ENCODE data around the gene HMGN2. TPM values are rescaled to one million over a fixed set of nuclear protein-coding genes. Genes with fewer than 3 reads are reported as not detected.
"Not testable (repeated sequence)": the region's sequence is repeated elsewhere in the genome, so short reads cannot be mapped to it uniquely, and the experiment has no call there.

Gene HMGN2
- total and polyA plus RNA-seq, 4 donors: 153 to 535 (median 278) TPM

DNA sequence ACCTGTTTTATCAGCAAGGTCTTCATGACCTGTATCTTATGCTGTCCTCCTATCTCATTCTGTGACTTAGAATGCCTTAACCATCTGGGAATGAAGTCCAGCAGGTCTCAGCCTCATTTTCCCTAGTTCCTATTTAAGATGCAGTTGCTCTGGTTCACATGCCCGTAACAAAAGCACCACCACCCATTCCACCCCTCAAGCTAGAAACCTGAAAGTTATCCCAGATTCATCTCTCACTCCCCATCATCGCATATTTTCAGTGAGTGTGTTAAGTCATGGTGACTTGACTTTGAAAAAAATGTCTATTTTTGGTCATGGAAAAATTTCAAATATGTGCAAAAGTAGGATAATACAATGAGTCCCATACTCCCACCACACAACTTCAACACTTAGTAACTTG is 11.7 kb downstream of the HMGN2 start:
- DNase-seq (no peak), ATAC-seq (ENCODE audit: low FRiP score) (no peak)
- intact Hi-C loops (cut with DNase I): no loop called here
- H3K9me3 ChIP-seq (ENCODE audit: control insufficient read depth, low read length): no peaks in the 10 kb centered on the region
- H3K36me3 ChIP-seq (ENCODE audit: control insufficient read depth in 1 of 2, insufficient read depth in 2 of 2, low read length in 1 of 2): no peaks in the 10 kb centered on the region
- H3K4me1 ChIP-seq (ENCODE audit: control insufficient read depth in 1 of 2, insufficient read depth in 2 of 2, low read length in 2 of 2): no peaks in the 10 kb centered on the region
- no peak overlapping the region for H3K27ac ChIP-seq (ENCODE audit: low read depth in 1 of 2, low read length in 2 of 2)
- H3K27me3 ChIP-seq (ENCODE audit: control insufficient read depth in 1 of 2, insufficient read depth in 2 of 2, low read length in 1 of 2): no peaks in the 10 kb centered on the region
- WGBS, 2 donors: 29 to 31% methylated on average over 2 of the region's 2 CpGs
- no peak overlapping the region for H3K4me3 ChIP-seq (ENCODE audit: low read length in 2 of 2)

DNA sequence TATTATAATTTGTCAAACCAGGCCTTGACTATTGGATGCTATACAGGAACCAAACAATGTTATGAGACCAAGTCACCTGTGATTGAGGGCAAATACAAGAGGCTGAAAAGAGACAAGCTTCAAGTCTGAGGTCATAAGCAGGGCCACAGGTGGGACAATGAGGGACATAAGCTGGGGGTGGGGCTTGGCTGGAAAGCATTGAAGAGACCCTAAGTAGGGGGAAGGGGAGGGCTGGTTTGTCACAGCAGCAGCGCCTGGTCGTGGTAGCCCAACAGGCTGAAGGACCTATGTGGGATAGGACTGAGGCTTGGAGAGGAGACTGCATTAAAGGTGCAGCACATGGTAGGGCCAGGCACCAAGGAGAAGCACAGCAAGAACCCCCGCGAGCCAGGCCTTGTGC is 17.9 kb downstream of the HMGN2 start:
- DNase-seq (no peak), ATAC-seq (ENCODE audit: low FRiP score) (no peak)
- no peak overlapping the region for H3K4me3 ChIP-seq (ENCODE audit: low read length in 2 of 2)
- no peaks in the 10 kb centered on the region for H3K27me3 ChIP-seq (ENCODE audit: control insufficient read depth in 1 of 2, insufficient read depth in 2 of 2, low read length in 1 of 2)
- H3K27ac ChIP-seq (ENCODE audit: low read depth in 1 of 2, low read length in 2 of 2): no peak overlapping the region
- no peaks in the 10 kb centered on the region for H3K36me3 ChIP-seq (ENCODE audit: control insufficient read depth in 1 of 2, insufficient read depth in 2 of 2, low read length in 1 of 2)
- WGBS, 2 donors: 86 to 89% methylated on average over 4 of the region's 4 CpGs
- intact Hi-C loops (cut with DNase I): no loop called here
- no peaks in the 10 kb centered on the region for H3K9me3 ChIP-seq (ENCODE audit: control insufficient read depth, low read length)
- H3K4me1 ChIP-seq (ENCODE audit: control insufficient read depth in 1 of 2, insufficient read depth in 2 of 2, low read length in 2 of 2): no peaks in the 10 kb centered on the region

DNA sequence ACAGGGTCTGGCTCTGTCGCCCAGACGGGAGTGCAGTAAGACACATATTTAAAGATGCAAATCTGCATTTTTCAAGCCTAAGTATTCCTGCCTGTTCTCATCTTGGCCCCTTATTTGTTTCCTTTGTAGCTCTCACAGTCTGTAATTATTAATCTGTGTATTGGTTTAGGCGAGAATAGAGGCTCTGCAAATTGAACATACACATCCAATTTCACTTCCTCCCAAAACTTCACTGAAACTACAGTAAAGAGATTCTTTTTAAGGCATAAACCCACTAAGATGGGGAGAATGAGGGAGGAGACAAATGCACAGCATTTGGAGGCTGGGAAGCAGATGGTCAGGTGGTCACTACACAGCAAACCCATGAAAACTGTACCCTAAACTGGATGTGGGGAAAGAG is 21.0 kb downstream of the HMGN2 start:
- intact Hi-C loops (cut with DNase I): no loop called here
- H3K36me3 ChIP-seq (ENCODE audit: control insufficient read depth in 1 of 2, insufficient read depth in 2 of 2, low read length in 1 of 2): no peaks in the 10 kb centered on the region
- no peak for ATAC-seq (ENCODE audit: low FRiP score)
- H3K9me3 ChIP-seq (ENCODE audit: control insufficient read depth, low read length): no peaks in the 10 kb centered on the region
- H3K4me1 ChIP-seq (ENCODE audit: control insufficient read depth in 1 of 2, insufficient read depth in 2 of 2, low read length in 2 of 2): no peaks in the 10 kb centered on the region
- 37 to 49% methylated on average over 3 of the region's 3 CpGs for WGBS, 2 donors
- DNase-seq: no peak
- no peak overlapping the region for H3K27ac ChIP-seq (ENCODE audit: low read depth in 1 of 2, low read length in 2 of 2)
- no peak overlapping the region for H3K4me3 ChIP-seq (ENCODE audit: low read length in 2 of 2)
- no peaks in the 10 kb centered on the region for H3K27me3 ChIP-seq (ENCODE audit: control insufficient read depth in 1 of 2, insufficient read depth in 2 of 2, low read length in 1 of 2)

DNA sequence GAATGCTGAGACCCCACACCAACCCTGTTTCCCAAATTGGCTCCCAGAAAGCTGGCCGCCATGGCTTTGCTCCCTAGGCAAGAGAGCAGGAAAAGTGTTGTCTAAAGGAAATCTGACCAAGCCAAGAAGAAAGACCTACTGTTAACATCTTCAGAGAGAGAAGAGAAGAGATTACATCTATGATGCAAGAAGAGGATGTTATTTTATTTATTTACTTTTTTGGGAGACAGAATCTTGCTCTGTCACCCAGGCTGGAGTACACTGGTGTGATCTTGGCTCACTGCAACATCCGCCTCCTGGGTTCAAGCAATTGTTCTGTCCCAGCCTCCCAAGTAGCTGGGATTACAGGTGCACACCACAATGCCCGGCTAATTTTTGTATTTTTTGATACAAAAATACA is 21.7 kb downstream of the HMGN2 start:
- Histone ChIP-seq H3K27ac (ENCODE audit: low read depth in 1 of 2, low read length in 2 of 2) (no peak overlapping the region), H3K4me1 (ENCODE audit: control insufficient read depth in 1 of 2, insufficient read depth in 2 of 2, low read length in 2 of 2) (no peaks in the 10 kb centered on the region), H3K9me3 (ENCODE audit: control insufficient read depth, low read length) (no peaks in the 10 kb centered on the region), H3K27me3 (ENCODE audit: control insufficient read depth in 1 of 2, insufficient read depth in 2 of 2, low read length in 1 of 2) (no peaks in the 10 kb centered on the region), H3K4me3 (ENCODE audit: low read length in 2 of 2) (no peak overlapping the region), H3K36me3 (ENCODE audit: control insufficient read depth in 1 of 2, insufficient read depth in 2 of 2, low read length in 1 of 2) (no peaks in the 10 kb centered on the region)
- DNase-seq (peak in 1 of 2 donors; percentile 3), ATAC-seq (ENCODE audit: low FRiP score) (no peak)
- intact Hi-C loops (cut with DNase I): no loop called here
- WGBS, 2 donors: 83 to 86% methylated on average over 3 of the region's 3 CpGs

DNA sequence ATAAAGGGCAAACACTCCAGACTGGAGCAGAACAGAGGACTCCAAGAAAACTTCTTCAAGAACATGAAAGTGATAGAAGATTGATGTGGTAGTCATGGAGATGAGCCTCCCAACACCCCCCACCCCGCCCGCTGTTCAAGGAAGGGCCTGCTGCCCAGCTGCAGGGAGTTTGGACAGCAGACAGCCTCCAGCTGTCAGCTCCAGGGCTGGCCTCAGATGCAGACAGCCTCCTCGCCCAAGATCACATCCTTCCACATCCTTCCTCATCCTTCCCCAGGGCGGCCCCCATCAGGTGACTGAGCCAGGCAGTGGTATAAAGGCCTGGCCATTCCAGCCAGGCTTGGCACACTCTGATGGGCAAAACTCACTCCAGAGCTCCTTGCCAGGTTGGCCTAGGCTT is 24.6 kb downstream of the HMGN2 start:
- intact Hi-C loops (cut with DNase I): no loop called here
- H3K36me3 ChIP-seq (ENCODE audit: control insufficient read depth in 1 of 2, insufficient read depth in 2 of 2, low read length in 1 of 2): no peaks in the 10 kb centered on the region
- no peak overlapping the region for H3K27ac ChIP-seq (ENCODE audit: low read depth in 1 of 2, low read length in 2 of 2)
- H3K4me1 ChIP-seq (ENCODE audit: control insufficient read depth in 1 of 2, insufficient read depth in 2 of 2, low read length in 2 of 2): no peaks in the 10 kb centered on the region
- peak in 1 of 2 donors; percentile 42 for DNase-seq
- ATAC-seq (ENCODE audit: low FRiP score): no peak
- H3K27me3 ChIP-seq (ENCODE audit: control insufficient read depth in 1 of 2, insufficient read depth in 2 of 2, low read length in 1 of 2): no peaks in the 10 kb centered on the region
- H3K4me3 ChIP-seq (ENCODE audit: low read length in 2 of 2): no peak overlapping the region
- no peaks in the 10 kb centered on the region for H3K9me3 ChIP-seq (ENCODE audit: control insufficient read depth, low read length)
- WGBS, 2 donors: 54 to 58% methylated on average over 4 of the region's 4 CpGs

DNA sequence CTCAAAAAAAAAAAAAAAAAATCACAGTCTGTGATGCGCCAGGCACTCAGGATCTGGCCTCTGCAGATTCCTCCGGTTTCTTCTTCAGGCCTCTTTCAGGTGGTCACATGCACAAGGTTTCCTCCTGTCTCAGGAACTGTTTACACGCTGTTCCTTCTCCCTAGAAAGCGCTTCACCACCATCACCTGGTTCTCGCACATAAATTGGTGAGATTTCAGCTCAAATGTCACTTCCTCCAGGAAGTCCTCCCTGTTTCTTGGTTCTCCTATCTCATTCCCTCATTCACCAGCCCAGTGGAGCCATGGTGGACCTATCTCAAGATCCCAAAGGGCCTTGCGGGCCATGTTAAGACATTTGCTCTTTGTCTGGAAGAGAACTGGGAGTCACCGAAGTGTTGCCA is 26.7 kb downstream of the HMGN2 start:
- DNase-seq: no peak
- intact Hi-C loops (cut with DNase I): no loop called here
- no peak for ATAC-seq (ENCODE audit: low FRiP score)
- Histone ChIP-seq H3K36me3 (ENCODE audit: control insufficient read depth in 1 of 2, insufficient read depth in 2 of 2, low read length in 1 of 2) (no peaks in the 10 kb centered on the region), H3K27me3 (ENCODE audit: control insufficient read depth in 1 of 2, insufficient read depth in 2 of 2, low read length in 1 of 2) (no peaks in the 10 kb centered on the region), H3K4me1 (ENCODE audit: control insufficient read depth in 1 of 2, insufficient read depth in 2 of 2, low read length in 2 of 2) (no peaks in the 10 kb centered on the region), H3K4me3 (ENCODE audit: low read length in 2 of 2) (no peak overlapping the region), H3K9me3 (ENCODE audit: control insufficient read depth, low read length) (no peaks in the 10 kb centered on the region), H3K27ac (ENCODE audit: low read depth in 1 of 2, low read length in 2 of 2) (no peak overlapping the region)
- 91 to 95% methylated on average over 7 of the region's 7 CpGs for WGBS, 2 donors

DNA sequence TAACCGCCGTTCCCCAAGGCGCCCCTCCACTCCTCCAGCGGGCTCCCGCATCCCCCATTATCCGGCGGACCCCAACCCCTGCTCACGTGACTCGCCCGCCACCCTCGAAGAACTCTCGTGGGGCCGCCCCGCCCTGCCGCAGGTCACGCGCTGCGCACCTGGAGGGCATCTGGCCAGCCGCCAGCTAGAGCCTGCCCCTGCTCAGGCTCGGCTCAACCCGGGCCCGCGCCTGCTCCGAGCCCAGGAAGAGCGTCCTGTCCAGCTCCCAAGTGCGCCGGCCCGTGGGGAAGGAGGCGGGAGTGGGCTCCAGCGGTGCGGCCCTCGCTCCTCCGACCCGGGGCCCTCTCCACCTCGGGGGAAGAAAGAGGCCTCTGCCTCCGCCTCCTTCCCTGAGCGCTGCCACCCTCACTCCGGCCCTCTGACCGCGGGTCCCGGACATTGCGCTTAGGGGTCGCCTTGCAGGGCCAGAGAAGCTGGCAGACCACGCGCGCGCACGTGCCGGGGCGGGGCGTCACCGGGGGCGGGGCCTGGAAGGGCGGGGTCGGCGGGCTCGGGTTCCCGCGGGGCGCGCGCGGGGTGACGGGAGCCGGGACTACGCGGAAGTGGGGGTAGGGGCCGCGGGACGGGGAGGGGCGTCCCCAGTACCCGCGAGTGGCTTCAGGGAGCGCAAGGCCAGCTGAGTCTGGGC is 28.4 kb downstream of the HMGN2 start:
- H3K36me3 ChIP-seq (ENCODE audit: control insufficient read depth in 1 of 2, insufficient read depth in 2 of 2, low read length in 1 of 2): no peaks in the 10 kb centered on the region
- no peaks in the 10 kb centered on the region for H3K27me3 ChIP-seq (ENCODE audit: control insufficient read depth in 1 of 2, insufficient read depth in 2 of 2, low read length in 1 of 2)
- intact Hi-C loops (cut with DNase I): loop anchor here in 1 of 2 donors (1.0 kb wide), 1 partner anchor 27 kb away; no protein-coding TSS in a partner anchor
- DNase-seq (peak; percentile 93 to 97), ATAC-seq (ENCODE audit: low FRiP score) (peak; percentile 96)
- 1% methylated on average over 38 to 74 of the region's 74 CpGs for WGBS, 2 donors
- peak overlapping the region; percentile 27 to 52 for H3K4me3 ChIP-seq (ENCODE audit: low read length in 2 of 2)
- H3K27ac ChIP-seq (ENCODE audit: low read depth in 1 of 2, low read length in 2 of 2): peak overlapping the region in 1 of 2 donors; percentile 34
- H3K4me1 ChIP-seq (ENCODE audit: control insufficient read depth in 1 of 2, insufficient read depth in 2 of 2, low read length in 2 of 2): no peaks in the 10 kb centered on the region
- H3K9me3 ChIP-seq (ENCODE audit: control insufficient read depth, low read length): no peaks in the 10 kb centered on the region

DNA sequence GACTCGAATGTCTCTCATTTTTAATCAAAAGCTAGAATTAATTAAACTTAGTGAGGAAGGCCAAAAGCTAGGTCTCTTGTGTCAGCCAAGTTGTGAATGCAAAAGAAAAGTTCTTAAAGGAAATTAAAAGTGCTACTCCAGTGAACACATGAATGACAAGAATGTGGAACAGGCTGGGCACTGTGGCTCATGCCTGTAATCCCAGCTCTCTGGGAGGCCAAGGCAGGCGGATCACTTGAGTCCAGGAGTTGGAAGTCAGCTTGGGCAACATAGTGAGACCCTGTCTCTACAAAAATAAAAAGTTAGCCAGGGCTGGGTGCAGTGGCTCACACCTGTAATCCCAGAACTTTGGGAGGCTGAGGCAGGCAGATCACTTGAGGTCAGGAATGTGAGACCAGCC is 38.5 kb downstream of the HMGN2 start:
- H3K4me1 ChIP-seq (ENCODE audit: control insufficient read depth in 1 of 2, insufficient read depth in 2 of 2, low read length in 2 of 2); H3K4me3 ChIP-seq (ENCODE audit: low read length in 2 of 2); H3K36me3 ChIP-seq (ENCODE audit: control insufficient read depth in 1 of 2, insufficient read depth in 2 of 2, low read length in 1 of 2); H3K27ac ChIP-seq (ENCODE audit: low read depth in 1 of 2, low read length in 2 of 2); H3K9me3 ChIP-seq (ENCODE audit: control insufficient read depth, low read length); H3K27me3 ChIP-seq (ENCODE audit: control insufficient read depth in 1 of 2, insufficient read depth in 2 of 2, low read length in 1 of 2); ATAC-seq (ENCODE audit: low FRiP score); intact Hi-C loops (cut with DNase I); DNase-seq: not testable (repeated sequence)
- WGBS, 2 donors: 43 to 49% methylated on average over 2 of the region's 2 CpGs

DNA sequence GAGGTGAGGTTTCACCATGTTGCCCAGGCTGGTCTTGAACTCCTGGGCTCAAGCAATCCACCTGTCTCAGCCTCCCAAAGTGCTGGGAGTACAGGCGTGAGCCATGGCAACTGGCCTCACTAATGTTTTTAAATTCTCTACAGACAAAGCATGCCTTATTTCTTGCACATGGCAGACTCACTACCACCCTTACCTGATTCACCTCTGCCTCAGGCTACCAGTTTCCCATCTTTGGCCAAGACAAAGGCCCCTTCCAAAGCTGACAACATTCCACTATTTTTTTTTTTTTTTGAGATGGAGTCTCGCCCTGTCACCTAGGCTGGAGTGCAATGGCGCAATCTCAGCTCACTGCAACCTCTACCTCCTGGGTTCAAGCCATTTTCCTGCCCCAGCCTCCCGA is 43.6 kb downstream of the HMGN2 start:
- H3K9me3 ChIP-seq (ENCODE audit: control insufficient read depth, low read length); H3K27ac ChIP-seq (ENCODE audit: low read depth in 1 of 2, low read length in 2 of 2); H3K4me1 ChIP-seq (ENCODE audit: control insufficient read depth in 1 of 2, insufficient read depth in 2 of 2, low read length in 2 of 2); DNase-seq; intact Hi-C loops (cut with DNase I); H3K4me3 ChIP-seq (ENCODE audit: low read length in 2 of 2); ATAC-seq (ENCODE audit: low FRiP score); H3K27me3 ChIP-seq (ENCODE audit: control insufficient read depth in 1 of 2, insufficient read depth in 2 of 2, low read length in 1 of 2); H3K36me3 ChIP-seq (ENCODE audit: control insufficient read depth in 1 of 2, insufficient read depth in 2 of 2, low read length in 1 of 2): not testable (repeated sequence)
- WGBS, 2 donors: 87 to 92% methylated on average over 4 of the region's 4 CpGs
